COLO668 (cell line): ENCODE data around the gene NECTIN1.

ENCODE experiments used
- DNase-seq: peaks from one replicate; lab custom pipeline; 2025; ENCODE audit not compliant: unreplicated experiment; lab: John Stamatoyannopoulos, UW

Gene NECTIN1

GRCh38 chr11:119713359-119714040 lies 15.5 kb downstream of the NECTIN1 start:
- no peak for DNase-seq

- no peak for DNase-seq
Measured at GRCh38 chr11:119712459-119713358, 16.3 kb downstream of the NECTIN1 start.

DNA sequence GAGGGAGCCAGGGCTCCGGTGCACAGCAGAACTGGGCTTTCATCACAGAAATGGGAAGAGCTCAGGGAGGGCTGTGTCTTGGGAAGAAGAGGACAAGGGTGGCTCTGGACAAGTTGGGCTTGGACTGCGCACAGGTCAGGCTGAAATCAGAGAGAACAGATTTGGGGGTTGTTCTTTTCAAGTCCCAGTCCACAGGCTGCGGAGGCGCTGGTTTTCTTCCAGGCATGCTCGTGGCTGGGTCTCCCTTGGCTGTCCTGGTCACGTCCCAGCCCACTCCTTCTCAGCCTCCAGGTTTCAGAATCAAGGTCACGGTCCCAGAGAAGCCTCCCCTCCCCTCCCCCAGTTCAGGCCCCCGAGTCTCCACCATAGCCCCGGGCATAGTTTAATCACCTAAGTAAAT lies 17.0 kb downstream of the NECTIN1 start:
- DNase-seq, result no peak

- DNase-seq, result no peak
Measured at GRCh38 chr11:119711476-119711875, 17.5 kb downstream of the NECTIN1 start.

DNA sequence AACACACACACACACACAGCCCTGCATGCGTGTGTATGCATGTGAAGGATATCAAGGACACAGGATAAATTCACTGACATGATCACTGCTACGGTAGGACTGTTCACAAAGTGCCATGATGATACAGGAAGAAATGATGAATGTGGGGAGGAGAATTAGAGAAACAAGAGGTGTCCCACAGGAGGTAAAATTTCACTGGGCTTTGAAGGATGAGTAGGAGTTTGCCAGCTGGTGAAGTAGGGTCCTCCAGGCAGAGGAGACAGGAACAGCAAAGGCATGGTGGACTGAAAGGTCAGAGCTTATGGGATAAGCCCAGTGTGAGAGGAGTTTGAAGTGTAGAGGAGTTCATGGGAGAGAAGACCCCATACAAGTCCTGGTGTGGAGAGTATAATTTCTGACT lies 18.6 kb downstream of the NECTIN1 start:
- DNase-seq, result no peak

- DNase-seq, result no peak
Measured at GRCh38 chr11:119709638-119710346, 19.2 kb downstream of the NECTIN1 start.

DNA sequence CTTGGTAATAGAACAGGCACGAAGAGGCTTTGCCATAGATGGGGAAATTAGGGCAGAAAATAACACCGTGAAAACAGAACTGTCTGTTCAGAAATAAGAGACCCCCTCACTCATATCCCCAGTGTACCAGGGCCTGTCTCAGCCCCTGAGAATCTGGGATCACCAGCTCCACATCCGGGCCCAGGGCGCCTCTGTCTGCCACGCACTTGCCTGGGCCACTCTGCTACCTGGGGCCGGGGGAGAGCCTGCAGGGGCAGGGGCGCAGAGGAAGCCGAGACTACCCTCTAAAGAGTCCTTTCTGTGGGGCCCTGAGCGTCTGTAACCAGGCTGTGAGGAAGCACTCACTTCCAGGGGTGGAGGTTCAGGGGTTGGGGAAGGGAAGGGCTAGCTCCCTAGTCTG lies 19.8 kb downstream of the NECTIN1 start:
- DNase-seq, result no peak

- no peak for DNase-seq
Measured at GRCh38 chr11:119708384-119708783, 20.6 kb downstream of the NECTIN1 start.

DNA sequence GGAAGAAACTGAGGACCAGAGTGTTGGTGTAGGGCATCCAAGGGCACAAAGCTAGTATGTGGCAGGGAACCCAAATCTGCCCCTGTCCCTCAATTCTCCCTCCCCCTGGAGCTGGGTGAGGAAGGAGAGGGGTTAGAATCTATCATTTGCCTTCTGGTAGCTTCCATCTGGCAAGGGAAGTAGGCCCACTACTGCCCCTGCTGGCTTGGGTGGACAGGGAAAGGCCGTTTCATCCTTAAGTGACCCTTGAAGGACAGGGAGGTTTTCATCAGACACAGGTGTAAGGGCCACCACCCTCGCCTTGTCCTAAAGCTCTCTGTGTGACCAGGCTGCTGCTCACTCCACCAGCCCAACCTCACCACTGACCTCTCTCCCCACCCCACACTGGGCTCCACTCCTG lies 22.1 kb downstream of the NECTIN1 start:
- no peak for DNase-seq

- DNase-seq, result no peak
Measured at GRCh38 chr11:119706029-119706428, 23.0 kb downstream of the NECTIN1 start.

DNA sequence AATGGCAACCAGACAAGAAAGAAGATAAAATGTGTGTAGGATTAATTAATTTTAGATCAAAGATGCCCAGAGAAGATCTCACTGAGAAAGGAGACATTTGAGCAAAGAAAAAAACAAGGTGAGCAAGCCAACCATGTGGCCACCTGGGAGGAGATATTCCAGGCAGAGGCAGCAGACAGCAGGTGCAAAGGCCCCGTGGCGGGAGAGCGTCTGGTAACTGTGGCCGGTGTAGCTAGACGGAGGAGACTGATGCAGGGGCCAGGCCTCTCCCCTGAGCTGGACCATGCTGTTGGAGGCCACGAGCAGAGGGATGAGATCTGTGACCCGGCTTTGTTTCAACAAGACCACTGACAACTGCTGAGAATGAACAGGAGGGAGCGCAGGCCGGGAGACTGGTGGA lies 23.6 kb downstream of the NECTIN1 start:
- DNase-seq, result no peak

GRCh38 chr11:119704849-119705248 lies 24.2 kb downstream of the NECTIN1 start:
- DNase-seq, result no peak

DNA sequence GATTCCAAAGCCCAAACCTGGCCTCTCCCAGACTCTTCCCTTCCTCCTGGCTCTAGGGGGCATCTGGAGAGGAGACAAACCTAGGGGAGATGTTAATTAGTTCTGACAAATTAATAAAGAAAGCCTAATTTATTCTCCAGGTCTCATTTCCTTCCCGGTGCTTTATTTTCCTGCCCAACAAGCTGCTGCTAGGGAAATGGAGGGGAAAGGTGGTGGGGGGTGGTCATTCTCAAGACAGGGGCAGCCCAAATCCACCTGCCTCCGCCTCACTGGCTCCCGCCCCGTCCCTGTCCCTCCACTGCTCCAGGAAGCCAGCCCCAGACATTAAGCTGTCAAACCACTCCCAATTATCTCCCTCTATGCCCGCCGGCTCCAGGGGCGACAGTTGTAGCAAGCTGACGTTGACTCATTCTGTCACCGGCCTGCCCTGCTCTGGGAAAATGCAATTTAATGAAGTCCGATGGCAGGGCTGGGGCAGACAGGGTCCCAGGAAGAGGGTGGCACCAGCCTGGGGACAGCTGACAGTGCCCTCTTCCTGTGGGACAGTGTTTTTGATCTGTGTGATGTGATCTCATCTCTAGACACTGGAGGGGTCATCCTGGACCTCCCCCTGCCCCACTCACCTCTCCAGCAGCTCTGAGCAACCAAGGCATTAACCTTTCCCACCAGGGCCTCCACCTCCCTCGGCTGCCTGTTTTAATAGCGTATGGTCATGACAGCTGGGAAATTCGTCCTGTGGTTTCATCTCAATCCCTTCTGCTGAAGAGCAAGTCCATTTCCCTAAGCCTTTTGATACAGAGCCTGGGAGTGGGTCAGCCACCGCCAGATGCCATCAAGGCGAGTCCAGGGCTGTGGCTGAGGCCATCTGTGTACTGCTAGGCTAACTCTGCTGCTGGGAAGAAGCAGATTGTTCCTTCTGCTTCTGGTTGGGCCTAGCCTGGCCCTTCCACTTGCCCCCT lies 27.1 kb downstream of the NECTIN1 start:
- DNase-seq, result no peak

DNA sequence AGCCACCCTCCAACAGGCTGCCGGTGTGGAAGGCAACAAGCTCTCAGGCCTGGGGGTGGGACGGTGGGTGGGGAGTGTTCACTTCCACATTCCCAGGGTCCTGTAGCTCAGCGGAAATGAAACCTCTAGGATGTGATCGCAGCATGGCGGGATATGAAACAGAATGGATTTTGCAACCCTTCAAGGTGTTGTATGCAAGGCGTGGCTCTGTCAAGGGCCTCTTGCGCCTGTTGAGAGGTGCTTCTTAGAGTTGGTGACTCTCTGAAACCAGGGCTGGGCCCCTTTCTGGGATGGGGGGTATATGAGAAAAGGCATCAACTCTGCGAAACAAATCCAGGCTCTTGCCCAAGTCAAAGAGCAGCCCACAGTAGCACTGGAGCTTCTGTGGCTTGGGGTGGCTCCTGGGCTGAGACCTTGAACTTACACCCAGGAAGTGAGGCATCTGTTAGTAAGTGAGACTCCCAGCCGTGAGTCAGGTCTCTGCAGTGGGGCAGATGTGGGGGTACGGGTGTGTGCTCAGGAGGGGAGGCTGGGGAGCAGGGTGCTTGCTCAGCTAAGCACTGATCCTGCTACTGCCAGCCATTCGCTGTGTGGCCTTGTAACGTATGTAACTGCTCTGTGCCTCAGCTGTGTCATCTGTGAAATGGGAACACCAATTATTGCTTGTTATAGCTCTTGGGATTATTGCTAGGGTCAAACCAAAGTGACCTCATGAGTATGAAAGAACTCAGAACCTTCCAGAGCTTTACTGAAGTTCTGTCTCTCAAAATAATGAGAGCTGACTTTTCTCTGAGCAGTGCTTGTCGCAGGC lies 28.3 kb downstream of the NECTIN1 start:
- no peak for DNase-seq

GRCh38 chr11:119700030-119700429 lies 29.0 kb downstream of the NECTIN1 start:
- no peak for DNase-seq

- DNase-seq, result no peak
Measured at GRCh38 chr11:119699227-119699626, 29.8 kb downstream of the NECTIN1 start.

DNA sequence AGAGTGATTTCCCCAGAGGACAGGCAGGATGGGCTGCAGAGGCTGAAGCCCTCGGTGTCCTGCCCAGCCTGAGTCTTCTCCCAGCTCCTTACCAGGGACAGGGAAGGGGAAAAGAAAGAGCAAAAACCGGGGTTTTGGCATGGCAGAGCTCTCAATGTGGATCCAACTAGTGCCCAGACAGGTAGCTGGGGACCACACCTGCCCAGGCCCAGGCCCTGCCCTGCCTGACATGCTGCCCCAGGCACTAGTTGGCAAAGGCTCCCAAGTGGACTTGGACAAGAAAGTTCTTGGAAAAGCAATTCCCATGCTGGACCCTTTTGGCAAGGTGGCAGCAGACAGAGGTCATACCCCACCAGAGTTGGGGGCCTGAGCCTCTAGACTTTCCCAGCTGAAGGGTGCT lies 31.1 kb downstream of the NECTIN1 start:
- no peak for DNase-seq

DNA sequence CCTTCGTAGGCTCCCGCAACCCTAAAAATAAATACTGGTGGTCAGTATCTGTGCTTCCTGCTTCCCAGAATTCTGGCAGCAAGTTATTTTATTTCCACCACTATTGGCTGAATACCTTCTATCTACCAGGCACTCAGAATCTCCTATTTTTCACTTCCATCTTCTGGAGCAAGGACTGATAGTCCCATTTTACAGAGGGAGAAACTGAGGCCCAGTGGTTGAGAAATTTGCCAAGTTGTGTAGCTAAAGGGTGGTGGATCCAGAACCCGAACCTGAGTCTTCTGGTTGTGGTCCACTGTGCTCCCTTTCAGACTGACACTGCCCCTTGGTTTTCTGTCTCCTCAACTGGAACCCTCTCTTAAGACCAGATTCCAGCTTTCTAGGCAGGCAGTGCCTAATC lies 31.6 kb downstream of the NECTIN1 start:
- DNase-seq, result no peak

DNA sequence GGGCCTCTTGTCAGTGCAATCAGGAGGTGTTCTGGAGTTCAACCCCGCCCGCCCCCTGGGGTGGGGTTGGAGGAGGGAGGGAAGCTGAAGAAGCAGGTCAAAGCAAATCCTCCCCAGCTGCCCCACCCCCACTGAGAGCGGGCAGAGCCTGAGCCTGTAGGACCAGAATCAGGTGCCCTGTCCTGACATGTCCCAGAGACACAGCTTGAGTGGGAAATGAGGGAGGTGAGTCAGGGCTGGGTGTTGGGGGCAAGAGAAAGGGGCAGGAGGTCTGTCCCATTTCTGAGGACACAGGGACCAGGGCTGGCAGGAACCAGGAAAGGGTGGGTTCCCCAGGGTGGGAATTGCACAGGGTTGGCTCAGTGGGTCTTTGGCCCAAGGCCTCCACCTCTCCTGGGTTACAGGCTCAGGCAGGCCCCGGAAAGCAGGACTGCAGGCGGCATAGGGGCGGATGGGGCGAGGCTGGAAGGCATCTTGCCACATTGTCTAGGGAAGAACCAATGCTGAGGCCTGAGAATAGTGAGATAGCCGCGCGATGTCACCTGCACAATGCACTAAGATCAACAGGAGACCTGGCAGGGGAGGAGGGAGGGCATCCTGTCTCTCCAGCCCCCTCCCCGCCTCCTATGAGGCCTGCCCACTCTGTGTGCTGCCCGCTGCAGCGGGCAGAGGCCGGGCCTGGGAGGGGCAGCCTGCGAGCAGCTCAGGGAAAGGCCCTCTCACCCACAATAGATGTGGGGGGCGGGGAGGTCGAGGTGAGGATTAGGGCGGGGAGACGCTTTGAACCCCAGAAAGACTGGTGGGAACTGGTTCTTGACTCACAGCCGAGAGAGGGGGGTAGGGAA lies 32.4 kb downstream of the NECTIN1 start:
- peak; percentile 28 for DNase-seq
